Hepatocyte (in vitro differentiated cells): ENCODE measurements around the gene TMEM131L. TPM values are rescaled to one million over a fixed set of nuclear protein-coding genes. Genes with fewer than 3 reads are reported as not detected.

Source experiments
- DNase-seq: peaks from one replicate; pipeline ENCODE4 v3.0.0-alpha.2; 2016; ENCODE audit warnings: low spot score
- H2AFZ ChIP-seq: fragments of 200-600 bp; sonication (generic); 2 replicates; pipeline ENCODE4 v1.6.0; 2016; ENCODE audit warnings: antibody characterized with exemption, mild to moderate bottlenecking
- H3K27ac ChIP-seq: fragments of 200-600 bp; sonication (generic); 2 replicates; pipeline ENCODE4 v1.5.1; 2016; ENCODE audit warnings: mild to moderate bottlenecking
- H3K27me3 ChIP-seq: fragments of 200-600 bp; sonication (generic); 2 replicates; pipeline ENCODE4 v1.6.1; 2016
- H3K36me3 ChIP-seq: fragments of 200-600 bp; sonication (generic); replicated peaks from 2 replicates; pipeline ENCODE4 v1.5.1; 2016; ENCODE audit warnings: low read depth; ENCODE audit not compliant: insufficient read depth
- H3K4me1 ChIP-seq: fragments of 200-600 bp; sonication (generic); 2 replicates; pipeline ENCODE4 v1.5.1; 2016; ENCODE audit warnings: mild to moderate bottlenecking, moderate library complexity; ENCODE audit not compliant: insufficient read depth
- H3K4me2 ChIP-seq: fragments of 200-600 bp; sonication (generic); 2 replicates; pipeline ENCODE4 v1.6.0; 2016
- H3K4me3 ChIP-seq: fragments of 200-600 bp; sonication (generic); 2 replicates; pipeline ENCODE4 v1.5.1; 2016; ENCODE audit warnings: mild to moderate bottlenecking
- H3K79me2 ChIP-seq: fragments of 200-600 bp; sonication (generic); 2 replicates; pipeline ENCODE4 v1.6.0; 2017; ENCODE audit warnings: mild to moderate bottlenecking
- H3K9me2 ChIP-seq: fragments of 200-600 bp; sonication (generic); replicated peaks from 2 replicates; pipeline ENCODE4 v1.6.0; 2017; ENCODE audit warnings: mild to moderate bottlenecking; ENCODE audit not compliant: insufficient read depth
- H3K9me3 ChIP-seq: fragments of 200-600 bp; sonication (generic); 2 replicates; pipeline ENCODE4 v1.5.1; 2016; ENCODE audit warnings: low read depth, mild to moderate bottlenecking
- H4K20me1 ChIP-seq: fragments of 200-600 bp; sonication (generic); 2 replicates; pipeline ENCODE4 v1.6.0; 2016; ENCODE audit warnings: mild to moderate bottlenecking; ENCODE audit not compliant: insufficient read depth, poor library complexity, severe bottlenecking
- EZH2 ChIP-seq: fragments of 200-600 bp; sonication (generic); IDR thresholded peaks from 2 replicates; pipeline ENCODE4 v1.6.1; 2016; ENCODE audit warnings: antibody characterized with exemption, mild to moderate bottlenecking, borderline replicate concordance
- EZH2phosphoT487 ChIP-seq: fragments of 200-600 bp; sonication (generic); IDR thresholded peaks from one replicate; pipeline ENCODE4 v1.6.1; 2018; ENCODE audit warnings: antibody characterized with exemption, mild to moderate bottlenecking, low read depth, moderate library complexity; ENCODE audit not compliant: unreplicated experiment, severe bottlenecking
- WGBS: methylation state at CpG from one replicate; pipeline ENCODE4 v1.1.6; 2016; ENCODE audit warnings: low lambda C conversion rate; ENCODE audit errors: missing lambda C conversion rate; 5-methylcytosine and 5-hydroxymethylcytosine counted together
- polyA plus RNA-seq: library from polyadenylated mRNA; unstranded; fragments of >200 nt; fragmentation: Nextera tagmentation; extraction: Ambion mirVana; gene quantifications from 2 replicates; pipeline ENCODE4 v1.2.1, GENCODE V29; 2016
- total RNA-seq: library from RNA; depleted of rRNA; stranded (reverse); fragments of >200 nt; gene quantifications from 2 replicates; pipeline ENCODE4 v1.2.3, GENCODE V29; 2014
- TF ChIP-seq, protein P1 (sequence below): fragments of 200-600 bp; sonication (generic); IDR thresholded peaks from 2 replicates; pipeline ENCODE4 v1.5.1; 2016; ENCODE audit warnings: antibody characterized with exemption, mild to moderate bottlenecking; ENCODE audit not compliant: poor library complexity

TMEM131L gene
- total and polyA plus RNA-seq, 2 experiments from 2014 or later: 6.3 to 10.5 TPM

DNA sequence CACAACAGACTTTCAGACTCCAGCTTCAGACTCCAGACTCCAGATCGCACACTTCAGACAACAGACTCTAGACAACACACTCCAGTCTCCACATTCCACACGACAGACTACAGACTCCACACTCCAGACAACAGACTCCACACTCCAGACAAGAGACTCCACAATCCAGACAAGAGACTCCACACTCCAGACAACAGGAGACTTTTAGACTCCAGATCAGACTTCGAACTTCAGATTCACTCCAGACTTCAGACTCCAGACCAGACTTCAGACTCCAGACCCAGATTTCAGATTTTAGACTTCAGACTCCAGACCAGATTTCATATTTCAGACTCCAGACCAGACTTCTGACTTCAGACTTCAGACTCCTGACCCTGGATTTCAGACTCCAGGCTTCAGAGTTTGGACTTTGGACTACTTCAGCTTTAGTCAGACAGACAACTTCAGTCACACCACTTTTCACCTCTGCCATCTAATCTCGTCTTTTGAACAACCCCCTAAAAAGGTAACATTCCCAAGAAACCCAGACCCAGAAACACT, 188.9 kb downstream of the TMEM131L start:
- Histone ChIP-seq H3K4me1 (no peaks in the 10 kb centered on the region), H3K4me3 (no peak overlapping the region), H2AFZ (no peak overlapping the region), H3K36me3 (no peaks in the 10 kb centered on the region), H3K4me2 (no peak overlapping the region), H3K79me2 (no peaks in the 10 kb centered on the region), H4K20me1 (no peaks in the 10 kb centered on the region), H3K27ac (no peak overlapping the region), H3K27me3 (no peaks in the 10 kb centered on the region), H3K9me3 (no peaks in the 10 kb centered on the region), H3K9me2 (no peaks in the 10 kb centered on the region)
- no peak for TF ChIP-seq EZH2
- TF ChIP-seq EZH2phosphoT487: no peak
- TF ChIP-seq, protein P1, sequence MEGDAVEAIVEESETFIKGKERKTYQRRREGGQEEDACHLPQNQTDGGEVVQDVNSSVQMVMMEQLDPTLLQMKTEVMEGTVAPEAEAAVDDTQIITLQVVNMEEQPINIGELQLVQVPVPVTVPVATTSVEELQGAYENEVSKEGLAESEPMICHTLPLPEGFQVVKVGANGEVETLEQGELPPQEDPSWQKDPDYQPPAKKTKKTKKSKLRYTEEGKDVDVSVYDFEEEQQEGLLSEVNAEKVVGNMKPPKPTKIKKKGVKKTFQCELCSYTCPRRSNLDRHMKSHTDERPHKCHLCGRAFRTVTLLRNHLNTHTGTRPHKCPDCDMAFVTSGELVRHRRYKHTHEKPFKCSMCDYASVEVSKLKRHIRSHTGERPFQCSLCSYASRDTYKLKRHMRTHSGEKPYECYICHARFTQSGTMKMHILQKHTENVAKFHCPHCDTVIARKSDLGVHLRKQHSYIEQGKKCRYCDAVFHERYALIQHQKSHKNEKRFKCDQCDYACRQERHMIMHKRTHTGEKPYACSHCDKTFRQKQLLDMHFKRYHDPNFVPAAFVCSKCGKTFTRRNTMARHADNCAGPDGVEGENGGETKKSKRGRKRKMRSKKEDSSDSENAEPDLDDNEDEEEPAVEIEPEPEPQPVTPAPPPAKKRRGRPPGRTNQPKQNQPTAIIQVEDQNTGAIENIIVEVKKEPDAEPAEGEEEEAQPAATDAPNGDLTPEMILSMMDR: no peak
- WGBS: 59% methylated on average over 4 of the region's 4 CpGs
- DNase-seq: no peak

GRCh38 chr4:153655928-153656327, 189.8 kb downstream of the TMEM131L start:
- TF ChIP-seq, protein P1: no peak
- TF ChIP-seq EZH2phosphoT487 (no peak), EZH2 (no peak)
- Histone ChIP-seq H4K20me1 (no peaks in the 10 kb centered on the region), H3K27ac (no peak overlapping the region), H3K36me3 (no peaks in the 10 kb centered on the region), H3K27me3 (no peaks in the 10 kb centered on the region), H3K79me2 (no peaks in the 10 kb centered on the region), H3K4me2 (no peak overlapping the region), H3K4me1 (no peaks in the 10 kb centered on the region), H2AFZ (no peak overlapping the region), H3K9me3 (no peaks in the 10 kb centered on the region), H3K4me3 (no peak overlapping the region), H3K9me2 (no peaks in the 10 kb centered on the region)
- DNase-seq: no peak
- 89% methylated on average over 4 of the region's 4 CpGs for WGBS

DNA sequence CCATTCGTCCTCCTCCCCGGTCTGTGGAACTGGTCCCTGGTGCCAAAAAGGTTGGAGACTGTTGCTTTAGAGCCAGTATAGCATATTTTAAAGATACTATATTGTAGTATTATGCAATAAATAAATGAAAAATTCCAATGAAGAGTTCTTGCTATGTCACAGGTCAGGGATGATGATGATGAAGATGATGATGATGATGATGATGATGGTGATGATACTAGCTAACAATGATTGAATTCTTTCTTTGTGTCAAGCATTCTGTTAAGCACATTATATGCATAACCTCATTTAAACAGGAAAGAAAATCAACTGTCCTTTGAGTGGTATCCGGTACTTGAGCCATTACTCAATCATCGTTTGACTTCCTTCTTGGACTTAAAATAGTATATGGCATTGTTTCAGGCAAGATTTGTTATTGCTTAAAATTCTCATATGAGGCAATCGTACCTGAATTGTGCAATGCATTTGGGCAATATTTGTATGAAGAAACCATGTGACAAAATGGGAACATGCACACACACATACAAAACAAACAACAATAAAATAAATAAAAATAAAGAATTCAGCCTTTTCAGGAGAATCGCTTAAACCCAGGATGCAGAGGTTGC, 195.2 kb downstream of the TMEM131L start:
- H2AFZ ChIP-seq: no peak overlapping the region
- H3K4me1 ChIP-seq: peaks cover 7% of the 10 kb centered on the region
- no peaks in the 10 kb centered on the region for H3K27me3 ChIP-seq
- no peaks in the 10 kb centered on the region for H4K20me1 ChIP-seq
- H3K79me2 ChIP-seq: no peaks in the 10 kb centered on the region
- no peak for DNase-seq
- no peak overlapping the region for H3K27ac ChIP-seq
- TF ChIP-seq EZH2 (no peak), EZH2phosphoT487 (no peak)
- TF ChIP-seq, protein P1: no peak
- H3K4me3 ChIP-seq: no peak overlapping the region
- H3K9me2 ChIP-seq: no peaks in the 10 kb centered on the region
- H3K4me2 ChIP-seq: no peak overlapping the region
- H3K9me3 ChIP-seq: no peaks in the 10 kb centered on the region
- no peaks in the 10 kb centered on the region for H3K36me3 ChIP-seq
- 81% methylated on average over 6 of the region's 6 CpGs for WGBS
